GM21360 (cell line): Measurements from ENCODE around the gene NGDN.
"Not testable (repeated sequence)": the region's sequence is repeated elsewhere in the genome, so short reads cannot be mapped to it uniquely, and the experiment has no call there.

Experiments used
- ATAC-seq: cut with Tn5 transposase; IDR thresholded peaks from one replicate; pipeline ENCODE4 v1.9.1; 2021; ENCODE audit warnings: mild to moderate bottlenecking, moderate library complexity; ENCODE audit not compliant: unreplicated experiment

The NGDN gene, protein sequence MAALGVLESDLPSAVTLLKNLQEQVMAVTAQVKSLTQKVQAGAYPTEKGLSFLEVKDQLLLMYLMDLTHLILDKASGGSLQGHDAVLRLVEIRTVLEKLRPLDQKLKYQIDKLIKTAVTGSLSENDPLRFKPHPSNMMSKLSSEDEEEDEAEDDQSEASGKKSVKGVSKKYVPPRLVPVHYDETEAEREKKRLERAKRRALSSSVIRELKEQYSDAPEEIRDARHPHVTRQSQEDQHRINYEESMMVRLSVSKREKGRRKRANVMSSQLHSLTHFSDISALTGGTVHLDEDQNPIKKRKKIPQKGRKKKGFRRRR

DNA sequence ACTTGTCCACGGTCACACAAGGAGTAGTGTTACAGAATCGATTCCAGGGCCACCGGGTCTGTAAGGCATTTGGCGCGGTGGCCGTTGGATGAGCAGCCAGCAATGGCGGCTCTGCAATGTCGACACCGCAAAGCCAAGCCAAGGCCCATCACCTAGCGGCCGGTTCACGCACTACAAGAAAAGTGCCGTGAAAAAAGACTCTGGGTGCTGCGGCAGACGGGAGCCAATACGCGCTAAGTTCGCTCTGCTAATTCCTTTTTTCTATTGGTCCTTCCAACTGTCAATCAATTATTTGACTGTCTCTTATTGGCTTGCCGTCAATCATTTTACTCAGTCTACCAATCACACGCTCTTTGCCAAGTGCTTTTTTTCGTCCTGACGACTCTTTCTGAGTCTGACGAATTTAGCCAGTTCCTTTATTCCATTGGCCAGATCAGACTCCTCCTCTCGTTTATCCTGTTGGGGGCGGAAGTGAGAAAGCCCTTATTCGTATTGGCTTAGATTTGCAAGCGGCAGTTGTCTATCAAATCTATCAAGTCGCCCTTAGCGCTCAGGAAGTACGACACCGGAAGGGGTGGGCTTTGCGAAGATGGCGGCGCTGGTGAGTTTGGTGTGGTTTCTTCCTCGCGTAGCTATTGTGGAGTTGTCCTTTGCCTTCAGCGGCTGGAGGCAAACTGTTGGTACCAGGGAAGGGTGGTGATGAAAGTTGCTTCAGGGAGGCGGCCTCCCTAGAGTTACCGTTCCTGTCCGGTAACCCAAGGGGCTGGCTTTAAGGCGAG, at the start of gene NGDN:
Gene NGDN (plus strand): TSS at position 577 of the 779 bp plus-strand sequence. CDS start 13 bp downstream, at position 590.
- ATAC-seq, result peak; percentile 92

DNA sequence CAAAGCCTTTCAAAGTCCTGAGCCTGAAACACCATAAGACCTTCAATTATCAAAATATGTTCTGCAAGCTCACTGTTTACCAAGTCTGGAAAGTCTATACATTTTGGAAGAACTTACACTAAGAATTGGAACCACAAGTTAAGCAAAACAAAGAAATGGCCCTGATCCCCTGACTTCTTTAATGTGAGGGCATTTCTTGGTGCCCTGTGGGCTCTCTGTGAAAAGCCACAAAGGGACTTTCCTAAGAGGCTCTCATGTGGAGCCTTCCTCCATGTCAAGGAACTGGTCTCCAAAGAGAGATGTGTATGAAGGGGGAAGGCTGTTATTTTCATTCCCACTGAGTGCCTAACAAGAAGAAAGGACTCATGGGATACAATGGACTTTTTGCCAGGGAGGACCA, 47.9 kb upstream of the NGDN start:
- no peak for ATAC-seq

DNA sequence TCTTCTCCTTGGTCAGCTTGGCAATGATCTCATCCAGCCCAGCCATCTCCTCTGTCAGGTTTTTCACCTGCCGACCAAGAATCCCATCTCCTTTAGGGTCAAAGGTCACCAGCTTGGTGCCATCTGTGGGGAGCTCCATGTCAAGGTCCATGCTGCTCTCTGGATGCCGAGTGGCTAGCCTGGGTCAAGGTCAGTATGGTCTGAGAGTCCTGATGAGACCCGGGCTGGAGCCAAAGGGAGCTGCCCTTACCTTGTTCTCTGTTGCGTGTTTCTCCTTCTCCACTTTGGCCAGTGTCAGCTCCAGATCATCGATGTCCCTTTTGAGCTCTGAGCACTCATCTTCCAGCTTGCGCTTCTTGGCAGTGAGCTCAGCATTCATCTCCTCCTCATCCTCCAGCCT, 45.8 kb upstream of the NGDN start:
- ATAC-seq, result no peak

DNA sequence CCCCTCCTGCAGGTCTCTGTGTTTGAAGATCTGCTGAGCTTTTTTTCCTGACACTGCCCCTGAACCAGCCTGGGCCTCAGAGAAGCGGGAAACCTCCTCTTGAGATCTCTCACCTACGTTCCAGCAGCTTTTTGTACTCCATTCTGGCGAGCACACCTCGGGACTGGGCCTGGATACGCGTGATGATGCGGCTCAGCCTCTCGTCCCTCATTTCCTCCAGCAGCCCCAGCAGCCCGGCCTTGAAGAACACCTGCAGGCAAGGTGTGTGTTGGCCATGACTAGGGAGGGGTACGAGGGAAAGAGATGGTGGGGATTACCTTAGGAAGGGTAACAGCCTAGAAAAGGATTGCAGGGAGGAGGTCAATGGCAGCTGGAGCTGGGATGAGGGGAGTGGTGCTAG, 44.3 kb upstream of the NGDN start:
- ATAC-seq, result no peak

DNA sequence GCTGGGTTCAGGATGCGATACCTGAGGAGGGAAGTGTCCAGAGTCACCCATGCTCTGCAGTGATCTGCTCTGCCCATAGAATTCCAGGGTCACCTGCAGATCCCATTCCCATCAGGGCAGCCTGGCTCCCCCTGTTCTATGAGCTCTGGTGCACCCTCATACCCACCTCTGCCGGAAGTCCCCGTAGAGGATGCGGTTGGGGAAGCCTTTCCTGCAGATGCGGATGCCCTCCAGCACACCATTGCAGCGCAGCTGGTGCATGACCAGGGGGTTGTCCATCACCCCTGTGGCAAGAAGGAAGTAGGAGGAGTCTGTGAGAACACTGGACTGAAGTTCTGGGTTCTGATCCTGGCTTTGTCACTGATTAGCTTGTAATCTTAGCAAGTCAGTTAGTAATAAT, 43.7 kb upstream of the NGDN start:
- not testable (repeated sequence) for ATAC-seq

DNA sequence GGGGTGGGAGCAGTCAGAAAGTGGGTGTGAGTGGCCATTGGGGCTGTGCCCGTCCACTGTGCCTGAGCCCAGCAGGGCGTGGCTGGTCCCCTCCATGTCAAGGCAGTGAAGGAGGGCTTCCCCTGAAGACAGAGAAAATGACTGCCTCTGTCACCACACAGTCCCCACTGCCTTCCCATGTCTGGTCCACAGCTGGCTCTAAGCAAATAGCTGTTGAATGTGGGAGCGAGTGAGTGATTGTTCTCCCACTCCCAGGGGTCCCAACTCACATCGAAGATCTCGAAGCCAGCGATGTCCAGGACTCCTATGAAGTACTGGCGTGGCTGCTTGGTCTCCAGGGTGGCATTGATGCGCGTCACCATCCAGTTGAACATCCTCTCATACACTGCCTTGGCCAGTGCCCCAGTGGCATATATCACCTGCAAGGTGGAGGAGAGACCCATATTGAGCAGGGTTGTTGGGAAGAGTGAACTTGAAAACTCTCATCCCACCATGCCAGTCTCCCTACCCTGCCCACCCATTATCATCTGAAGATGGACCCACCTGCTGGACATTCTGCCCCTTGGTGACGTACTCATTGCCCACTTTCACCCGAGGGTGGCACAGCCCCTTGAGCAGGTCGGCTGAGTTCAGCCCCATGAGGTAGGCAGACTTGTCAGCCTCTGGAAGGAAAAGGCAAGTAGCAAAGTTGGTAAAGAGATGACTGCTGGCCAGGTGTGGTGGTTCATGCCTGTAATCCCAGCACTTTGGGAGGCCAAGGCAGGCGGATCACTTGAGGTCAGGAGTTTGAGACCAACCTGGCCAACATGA, 40.6 kb upstream of the NGDN start:
- ATAC-seq, result no peak

DNA sequence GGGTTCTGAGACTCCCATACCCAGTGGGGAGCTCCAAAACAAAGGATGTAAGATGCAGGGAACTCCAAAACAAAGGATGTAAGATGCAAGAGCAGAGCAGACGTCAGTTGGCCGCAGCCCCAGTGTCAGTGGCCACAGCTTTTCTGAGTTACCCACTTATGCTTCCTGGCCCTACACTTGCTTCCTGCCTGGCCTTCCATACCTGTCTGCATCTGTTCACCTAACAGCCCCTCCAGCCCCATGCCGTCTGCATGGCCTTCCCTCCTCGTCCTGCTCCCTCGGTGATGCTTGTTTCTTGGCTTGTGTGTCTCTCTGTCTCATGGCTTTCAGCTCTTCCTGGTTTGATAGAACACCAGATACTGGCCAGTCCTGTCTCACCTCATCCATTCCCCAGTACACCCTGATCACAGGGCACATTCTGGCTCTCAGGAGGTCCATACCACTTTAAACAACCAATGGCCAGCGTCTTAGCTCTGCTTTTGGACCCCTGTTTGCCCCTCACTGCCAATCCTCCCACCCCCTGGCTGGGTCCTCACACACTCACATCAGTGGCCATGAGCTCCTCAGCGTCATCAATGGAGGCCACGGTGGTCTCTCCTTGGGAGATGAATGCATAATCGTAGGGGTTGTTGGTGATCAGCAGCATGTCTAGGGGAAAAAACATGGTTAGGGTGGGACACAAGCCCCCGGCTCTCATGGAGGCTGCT, 39.3 kb upstream of the NGDN start:
- no peak for ATAC-seq

DNA sequence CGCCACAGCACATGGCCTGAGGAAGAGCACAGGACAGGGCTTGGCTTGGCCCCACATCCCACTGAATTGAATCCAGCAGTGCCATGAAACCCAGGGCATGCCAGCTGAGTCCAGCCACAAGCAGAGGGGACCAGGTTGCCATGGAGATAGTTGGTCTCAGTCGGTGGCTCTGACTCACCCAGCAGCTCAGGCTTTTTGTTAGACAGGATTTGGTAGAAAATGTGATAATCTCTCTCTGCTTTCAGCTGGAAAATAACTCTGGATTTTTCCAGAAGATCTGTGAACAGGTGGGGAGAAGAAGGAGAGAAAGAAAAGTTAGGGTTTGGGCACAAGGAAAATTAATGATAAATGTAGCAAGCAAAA, 38.8 kb upstream of the NGDN start:
- ATAC-seq, result no peak

DNA sequence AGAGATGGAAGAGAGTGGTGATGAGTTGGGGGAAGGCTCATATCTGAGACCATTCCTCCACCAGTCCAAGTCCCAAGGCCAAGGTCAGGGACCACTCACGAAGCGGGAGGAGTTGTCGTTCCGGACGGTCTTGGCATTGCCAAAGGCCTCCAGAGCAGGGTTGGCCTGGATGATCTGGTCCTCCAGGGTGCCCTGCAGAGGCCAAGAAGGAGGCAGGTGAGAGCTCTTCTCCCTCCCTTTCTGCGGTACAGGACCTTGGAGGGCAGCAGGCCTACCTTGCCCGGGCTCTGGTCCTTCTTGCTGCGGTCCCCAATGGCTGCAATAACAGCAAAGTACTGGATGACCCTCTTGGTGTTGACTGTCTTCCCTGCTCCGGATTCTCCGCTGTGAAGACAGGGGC, 38.0 kb upstream of the NGDN start:
- no peak for ATAC-seq

DNA sequence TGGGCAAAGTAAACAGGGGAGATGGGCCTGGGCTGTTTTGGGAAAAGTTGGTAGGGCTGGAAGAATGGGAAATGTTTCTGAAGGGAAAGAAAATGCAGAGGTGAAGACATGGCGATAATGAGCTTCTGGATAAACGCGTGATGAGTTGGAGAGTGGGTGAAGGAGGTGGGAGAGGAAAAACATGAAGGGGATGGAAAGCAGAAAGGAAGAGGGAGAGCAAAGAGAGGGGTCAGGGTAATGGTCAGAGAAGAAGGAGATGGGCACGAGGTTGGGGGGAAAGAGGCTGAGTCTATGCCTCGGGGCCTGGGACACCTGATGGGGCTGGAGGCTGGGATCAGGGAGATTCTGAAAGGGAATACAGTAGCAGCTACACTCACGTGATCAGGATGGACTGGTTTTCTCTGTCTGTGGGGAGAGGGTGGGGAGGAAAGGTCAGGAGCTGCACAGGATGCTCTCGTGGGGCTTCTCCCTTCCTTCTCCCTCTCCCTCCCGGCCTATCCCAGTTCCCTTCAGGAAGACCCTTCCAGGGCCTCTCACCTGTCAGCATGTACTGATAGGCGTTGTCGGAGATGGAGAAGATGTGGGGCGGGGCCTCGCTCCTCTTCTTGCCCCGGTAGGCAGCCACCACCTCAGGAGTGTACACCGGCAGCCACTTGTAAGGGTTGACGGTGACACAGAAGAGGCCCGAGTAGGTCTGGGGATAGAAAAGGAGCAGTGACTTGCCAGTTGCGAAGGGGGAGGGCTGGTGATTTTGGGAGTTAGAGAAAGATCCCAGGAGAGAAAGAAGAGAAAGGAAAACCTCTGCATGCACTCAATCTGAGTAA, 37.2 kb upstream of the NGDN start:
- ATAC-seq, result no peak

DNA sequence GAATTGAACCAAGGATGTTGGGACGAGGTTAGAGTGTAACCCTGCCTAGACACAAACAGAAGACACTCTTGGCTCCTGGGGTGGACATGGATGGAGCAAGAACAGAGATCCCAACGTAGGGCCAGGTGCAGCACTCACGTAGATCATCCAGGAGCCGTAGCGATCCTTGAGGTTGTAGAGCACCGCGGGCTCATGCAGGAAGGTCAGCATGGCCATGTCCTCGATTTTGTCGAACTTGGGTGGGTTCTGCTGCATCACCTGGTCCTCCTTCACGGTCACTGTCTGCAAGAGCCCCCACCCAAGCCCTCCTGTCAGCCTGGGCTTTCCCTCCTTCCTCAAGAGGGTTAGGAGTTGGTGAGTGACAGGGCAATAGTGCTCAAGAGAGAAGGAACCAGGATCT, 36.6 kb upstream of the NGDN start:
- ATAC-seq, result no peak

DNA sequence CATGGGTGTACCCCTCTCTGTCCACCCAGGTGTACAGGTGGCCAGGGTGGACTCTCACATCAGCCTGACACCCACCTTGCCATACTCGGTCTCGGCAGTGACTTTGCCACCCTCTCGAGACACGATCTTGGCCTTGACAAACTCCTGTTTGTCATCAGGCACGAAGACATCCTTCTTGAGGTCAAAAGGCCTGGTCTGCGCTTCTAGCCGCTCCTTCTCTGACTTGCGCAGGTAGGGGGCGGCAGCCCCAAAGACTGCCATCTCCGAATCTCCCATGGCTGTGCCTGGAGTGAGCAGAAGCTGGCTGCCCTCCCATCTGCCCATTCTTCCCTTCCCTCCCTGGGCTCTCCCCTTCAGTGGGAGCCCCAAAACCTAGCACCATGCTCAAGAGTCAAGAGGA, 36.0 kb upstream of the NGDN start:
- no peak for ATAC-seq

DNA sequence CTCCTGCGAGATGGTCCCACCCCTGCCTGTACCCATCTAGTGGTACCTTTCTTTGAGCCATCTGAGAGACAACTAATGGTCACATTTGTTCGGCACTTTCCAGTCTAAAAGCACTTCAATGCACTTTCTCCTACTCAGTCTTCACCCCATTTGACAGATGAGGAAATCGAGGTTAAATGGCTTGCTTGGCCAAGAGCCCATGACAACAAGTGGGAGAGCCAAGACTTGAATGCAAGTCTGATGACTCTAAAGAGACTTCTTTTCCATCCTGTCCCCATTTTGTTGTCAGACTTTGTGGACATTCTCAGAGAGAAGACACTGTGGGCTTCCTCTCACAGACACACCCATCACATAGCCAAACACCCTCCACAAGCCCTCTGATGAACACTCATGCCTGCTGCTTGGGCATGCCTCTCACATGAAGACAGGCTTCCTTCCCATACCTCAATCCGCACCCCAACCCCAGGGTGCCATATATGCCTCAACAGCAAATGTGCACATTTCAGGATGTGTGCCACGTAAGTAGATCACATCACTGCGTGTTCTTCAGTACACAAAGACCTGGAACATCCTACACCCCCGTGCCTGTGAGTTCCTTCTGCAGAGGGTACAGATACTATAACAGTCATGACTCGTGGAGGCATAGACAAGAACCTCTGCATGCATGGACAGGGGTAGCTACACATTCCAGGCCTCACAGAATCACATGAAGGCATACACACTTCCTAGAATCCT, 34.8 kb upstream of the NGDN start:
- no peak for ATAC-seq

DNA sequence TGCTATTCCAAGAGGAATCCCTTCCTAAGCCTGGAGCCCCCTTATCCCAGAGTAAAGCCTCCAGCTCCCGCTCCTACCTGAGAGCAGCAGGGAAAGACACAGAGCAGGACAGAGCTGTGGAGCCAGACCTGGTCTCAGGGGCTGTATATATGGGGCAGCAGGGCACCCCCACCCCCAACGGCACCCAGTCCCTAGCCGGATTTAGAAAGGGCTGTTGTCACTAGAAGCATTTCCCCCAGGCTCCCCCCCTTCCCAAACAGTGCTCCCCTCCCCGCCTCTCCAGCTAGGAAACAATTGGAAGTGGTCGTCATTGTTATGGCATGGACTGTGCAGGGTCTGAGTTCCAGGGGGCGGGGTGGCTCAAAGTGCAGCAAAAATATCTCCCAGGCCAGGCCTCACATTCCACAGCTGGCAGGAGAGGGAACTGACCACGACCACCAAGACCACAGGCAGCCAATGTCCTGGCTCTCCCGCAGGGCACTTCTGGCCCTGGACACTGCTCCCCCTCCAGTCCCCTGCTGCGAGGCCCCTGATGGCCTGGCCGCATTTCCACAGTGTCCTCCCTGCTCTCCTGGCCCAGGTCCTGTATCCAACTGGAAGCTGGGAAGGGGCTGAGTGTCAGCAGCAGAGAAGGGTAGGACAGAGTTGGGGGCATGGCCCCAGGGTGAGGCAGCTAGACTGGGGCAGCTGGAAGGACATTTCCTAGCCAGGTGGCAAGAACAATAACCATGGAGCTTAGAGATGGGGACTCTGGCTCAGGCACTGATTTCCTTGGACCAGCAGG, 33.8 kb upstream of the NGDN start, which contains the start of gene MYH7:
Gene MYH7 (minus strand): TSS at position 118 of the 784 bp plus-strand sequence. CDS start 1,928 bp downstream, outside the sequence.
- no peak for ATAC-seq

DNA sequence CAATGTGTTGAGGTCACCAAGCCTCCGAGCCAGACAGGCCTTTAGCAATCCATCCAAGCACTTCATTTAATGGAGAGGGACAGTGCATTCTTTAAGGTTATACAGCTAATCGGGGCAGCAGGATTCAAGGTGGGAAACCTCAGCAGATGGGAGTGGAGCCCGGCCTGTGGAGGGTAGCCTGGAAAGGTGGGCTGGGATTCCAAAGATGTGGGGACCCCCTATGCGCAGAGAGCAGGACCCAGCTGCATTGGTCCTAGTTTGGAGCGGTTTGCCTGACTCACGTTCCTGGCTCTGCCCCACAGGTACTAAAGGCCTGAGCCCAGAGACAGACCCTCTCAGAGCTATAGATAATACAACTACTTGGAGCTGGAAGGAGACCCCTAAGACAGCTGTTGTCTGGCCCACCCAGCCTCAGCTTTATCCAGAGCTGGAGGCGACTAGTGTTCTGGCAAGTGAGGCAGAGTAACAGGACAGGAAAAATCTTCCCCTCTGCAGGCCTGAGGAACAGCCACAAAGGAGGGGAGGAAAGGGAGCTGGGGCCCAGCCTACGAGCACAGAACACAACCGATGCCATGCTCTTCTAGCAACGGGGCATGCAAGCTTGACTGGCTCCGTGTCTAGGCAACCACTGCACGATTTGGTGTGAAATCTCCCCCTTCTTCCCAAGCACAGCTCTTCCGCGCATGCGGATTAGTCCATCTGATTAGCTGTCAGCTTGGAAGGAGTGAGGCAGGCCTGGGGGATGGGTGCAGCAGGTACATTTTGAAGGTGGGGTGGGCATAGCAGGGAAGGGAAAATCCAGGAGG, 33.0 kb upstream of the NGDN start:
- ATAC-seq, result no peak

DNA sequence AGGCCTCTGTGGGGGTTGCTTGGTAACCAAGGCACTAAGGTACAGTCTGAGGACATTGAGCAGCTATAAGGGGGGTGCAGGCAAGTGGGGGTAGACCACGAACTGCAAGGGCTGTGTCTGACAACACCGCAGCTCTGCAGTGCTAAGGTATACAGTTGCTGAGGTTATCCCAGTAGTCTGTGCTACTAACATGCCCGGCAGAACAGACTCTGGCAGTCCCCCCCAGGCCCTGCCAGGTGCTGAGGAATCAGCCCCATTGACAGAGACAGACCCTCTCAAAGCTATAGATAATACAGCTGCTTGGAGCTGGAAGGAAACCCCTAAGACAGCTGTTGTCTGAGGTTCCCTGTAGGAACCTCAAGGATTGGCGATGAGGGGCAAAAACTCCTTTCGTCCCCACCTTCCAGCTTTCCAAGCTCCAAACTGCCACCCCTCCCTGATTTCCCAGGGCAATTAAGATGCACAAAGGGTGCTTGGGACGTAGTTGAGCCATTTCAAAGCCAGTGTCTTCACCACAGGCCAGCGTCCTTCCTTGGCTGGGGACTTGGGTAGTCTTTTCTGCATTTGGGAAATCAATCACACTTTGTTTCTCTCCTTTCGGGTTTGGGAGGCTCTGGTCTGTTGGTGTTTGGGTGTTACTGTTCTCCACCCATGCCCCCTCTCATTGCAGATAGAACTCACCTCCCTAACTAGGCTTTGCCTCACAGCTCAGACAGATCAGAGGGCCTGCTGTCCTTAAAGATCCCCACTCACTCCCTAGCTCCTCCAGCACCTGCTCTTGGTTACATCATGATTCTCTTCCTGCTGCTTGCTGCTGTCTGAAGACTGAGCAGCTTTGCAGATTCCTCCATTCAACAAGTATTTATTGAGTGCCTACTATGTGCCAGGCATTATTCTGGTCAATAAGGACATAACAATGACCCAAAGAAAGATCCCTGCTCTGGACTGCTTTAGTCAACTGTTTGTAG, 32.1 kb upstream of the NGDN start:
- no peak for ATAC-seq
